ENCODE measurements around the gene IDH3B. TPM values are rescaled to one million over a fixed set of nuclear protein-coding genes. Genes with fewer than 3 reads are reported as not detected.

IDH3B gene
- total and polyA plus RNA-seq, 9 of the 15 experiments (the other 6 are each of a cell fraction or from before 2014, with no cell fraction given): 91.7 to 224 (median 155) TPM

- no peak for TF ChIP-seq ZKSCAN8 (CRISPR knock-in tag; IDR thresholded peaks at IDR 0.05)
- TF ChIP-seq PRPF4 (IDR thresholded peaks at IDR 0.05; ENCODE audit: insufficient read depth, low read depth, low read length, poor library complexity, severe bottlenecking): peak; percentile 66
- no peak for TF ChIP-seq BRF2 (IDR thresholded peaks at IDR 0.05; ENCODE audit: borderline replicate concordance, insufficient read depth, insufficient read length)
- 0 out of 4 replicates have a peak, but pooled peaks of 1 of the 2 experiments have one; percentile 17 for TF ChIP-seq SRF (CRISPR knock-in tag; IDR thresholded peaks at IDR 0.05)
- TF ChIP-seq ATF2 (CRISPR knock-in tag; IDR thresholded peaks at IDR 0.05): no peak
- 0 out of 2 replicates have a peak, but pooled peaks have one; percentile 27 for TF ChIP-seq BCOR (IDR thresholded peaks at IDR 0.05)
- TF ChIP-seq ZNF212 (CRISPR knock-in tag; IDR thresholded peaks at IDR 0.05): no peak
- no peak for TF ChIP-seq CHD7 (IDR thresholded peaks at IDR 0.05; ENCODE audit: low read depth, low read length)
- TF ChIP-seq THRAP3 (IDR thresholded peaks at IDR 0.05; ENCODE audit: borderline replicate concordance): no peak
These were observed 12.0 kb downstream of the IDH3B start, which contains the start of gene NOP56 (continued) for GRCh38 chr20:2651772-2652723.

Measured in K562 (cell line).